ENCODE data around the gene NECTIN1.

Gene NECTIN1

GRCh38 chr11:119671051-119671450 lies 57.9 kb downstream of the NECTIN1 start:
- DNase-seq = no peak

GRCh38 chr11:119669487-119669886 lies 59.5 kb downstream of the NECTIN1 start:
- no peak for DNase-seq

GRCh38 chr11:119668676-119669075 lies 60.3 kb downstream of the NECTIN1 start:
- no peak for DNase-seq

- DNase-seq = peak; percentile 72
These were observed 62.4 kb downstream of the NECTIN1 start for GRCh38 chr11:119666463-119667131.

- no peak for DNase-seq
These were observed 62.9 kb downstream of the NECTIN1 start for GRCh38 chr11:119666061-119666460.

- DNase-seq = no peak
These were observed 64.1 kb downstream of the NECTIN1 start for GRCh38 chr11:119664701-119665420.

- peak; percentile 75 for DNase-seq
These were observed 64.9 kb downstream of the NECTIN1 start for GRCh38 chr11:119664063-119664572.

GRCh38 chr11:119663279-119663678 lies 65.7 kb downstream of the NECTIN1 start:
- no peak for DNase-seq

GRCh38 chr11:119661226-119661625 lies 67.8 kb downstream of the NECTIN1 start:
- DNase-seq = no peak

- no peak for DNase-seq
These were observed 68.9 kb downstream of the NECTIN1 start for GRCh38 chr11:119659971-119660723.

GRCh38 chr11:119652907-119653659 lies 75.9 kb downstream of the NECTIN1 start:
- no peak for DNase-seq

- DNase-seq = no peak
These were observed 77.0 kb downstream of the NECTIN1 start for GRCh38 chr11:119651802-119652584.

GRCh38 chr11:119650251-119650650 lies 78.7 kb downstream of the NECTIN1 start:
- DNase-seq = no peak

- DNase-seq = no peak
These were observed 81.7 kb downstream of the NECTIN1 start for GRCh38 chr11:119647254-119647653.

GRCh38 chr11:119645018-119645417 lies 84.0 kb downstream of the NECTIN1 start:
- DNase-seq = no peak

GRCh38 chr11:119644502-119644901 lies 84.5 kb downstream of the NECTIN1 start:
- DNase-seq = no peak

GRCh38 chr11:119643876-119644225 lies 85.1 kb downstream of the NECTIN1 start:
- no peak for DNase-seq

- no peak for DNase-seq
These were observed 85.7 kb downstream of the NECTIN1 start for GRCh38 chr11:119643212-119643875.

GRCh38 chr11:119641983-119642745 lies 86.8 kb downstream of the NECTIN1 start:
- peak; percentile 10 for DNase-seq

GRCh38 chr11:119640541-119640940 lies 88.5 kb downstream of the NECTIN1 start:
- no peak for DNase-seq
